Keratinocyte (primary cell): ENCODE data around the gene FEZF2. TPM values are rescaled to one million over a fixed set of nuclear protein-coding genes. Genes with fewer than 3 reads are reported as not detected.

ENCODE experiments used
- DNase-seq: peaks from one replicate; pipeline ENCODE4 v3.0.0-alpha.2; 2011; ENCODE audit warnings: low read depth, missing footprints, low spot score
- FAIRE-seq: peaks from 2 replicates; lab custom pipeline; 2011; peaks lifted over from hg19 to GRCh38; lab: Jason Lieb, UNC
- H2AFZ ChIP-seq: 2 replicates; pipeline ENCODE4 v1.6.0; 2012; ENCODE audit warnings: low read length, control low read depth, inconsistent platforms; ENCODE audit not compliant: control insufficient read depth
- H3K27ac ChIP-seq: 2 replicates; pipeline ENCODE4 v1.5.1; 2011; ENCODE audit warnings: low read length; ENCODE audit not compliant: control insufficient read depth, insufficient read depth
- H3K27me3 ChIP-seq: 3 replicates; pipeline ENCODE4 v1.6.0; 2011; ENCODE audit warnings: low read length; ENCODE audit not compliant: control insufficient read depth, insufficient read depth; ENCODE audit errors: extremely low read depth
- H3K36me3 ChIP-seq, 2 experiments: 2 replicates in 1 of 2; 3 replicates in 1 of 2; pipeline ENCODE4 v1.5.1; 2011; ENCODE audit warnings: low read length in 2 of 2, mild to moderate bottlenecking in 1 of 2; ENCODE audit not compliant: control insufficient read depth in 2 of 2, insufficient read depth in 2 of 2; ENCODE audit errors: extremely low read depth in 1 of 2
- H3K4me1 ChIP-seq: 3 replicates; pipeline ENCODE4 v1.5.1; 2011; ENCODE audit warnings: low read length; ENCODE audit not compliant: control insufficient read depth, insufficient read depth; ENCODE audit errors: extremely low read depth
- H3K4me2 ChIP-seq: 3 replicates; pipeline ENCODE4 v1.6.0; 2011; ENCODE audit warnings: low read depth, low read length; ENCODE audit not compliant: control insufficient read depth, insufficient read depth; ENCODE audit errors: extremely low read depth
- H3K4me3 ChIP-seq, 3 experiments: fragments of 200-600 bp in 1 of 3; sonication (generic) in 1 of 3; 2 replicates in 2 of 3; 3 replicates in 1 of 3; pipeline ENCODE4 v1.5.1; 2011 to 2016; ENCODE audit warnings: low read length in 3 of 3, mild to moderate bottlenecking in 3 of 3, control low read depth in 2 of 3, inconsistent platforms in 1 of 3, low read depth in 1 of 3, mixed read lengths in 1 of 3, mixed run types in 1 of 3, moderate library complexity in 1 of 3; ENCODE audit not compliant: control insufficient read depth in 2 of 3, insufficient read depth in 2 of 3; ENCODE audit errors: extremely low read depth in 1 of 3
- H3K79me2 ChIP-seq: 2 replicates; pipeline ENCODE4 v1.6.0; 2012; ENCODE audit warnings: low read length; ENCODE audit not compliant: control insufficient read depth, insufficient read depth
- H3K9ac ChIP-seq: 3 replicates; pipeline ENCODE4 v1.6.0; 2011; ENCODE audit warnings: low read length; ENCODE audit not compliant: control insufficient read depth, insufficient read depth; ENCODE audit errors: extremely low read depth
- H3K9me1 ChIP-seq: 3 replicates; pipeline ENCODE4 v1.6.0; 2011; ENCODE audit warnings: low read length; ENCODE audit not compliant: control insufficient read depth, insufficient read depth; ENCODE audit errors: extremely low read depth
- H3K9me3 ChIP-seq: 2 replicates; pipeline ENCODE4 v1.5.1; 2012; ENCODE audit warnings: low read depth, low read length; ENCODE audit not compliant: control insufficient read depth
- H4K20me1 ChIP-seq: 3 replicates; pipeline ENCODE4 v1.6.0; 2011; ENCODE audit warnings: low read length; ENCODE audit not compliant: control insufficient read depth, insufficient read depth; ENCODE audit errors: extremely low read depth
- CTCF ChIP-seq, 3 experiments: IDR thresholded peaks in 1 of 3; conservative IDR thresholded peaks in 1 of 3; optimal IDR thresholded peaks in 1 of 3; 2 replicates in 2 of 3; 3 replicates in 1 of 3; pipeline versions ENCODE3 to v1.5.1; 2011; ENCODE audit warnings: low read length in 3 of 3, mild to moderate bottlenecking in 3 of 3, moderate library complexity in 2 of 3, control low read depth in 1 of 3, inconsistent platforms in 1 of 3; ENCODE audit not compliant: insufficient read depth in 2 of 3; ENCODE audit errors: extremely low read depth in 1 of 3
- EZH2 ChIP-seq: IDR thresholded peaks from one replicate; pipeline ENCODE4 v1.6.1; 2012; ENCODE audit warnings: inconsistent platforms, mild to moderate bottlenecking, low read length, moderate library complexity
- dilution Hi-C: fragments of 300-500 bp; cut with MboI; formaldehyde crosslinking; loops from one replicate; pipeline ENCODE4 v1.7.0; 2020; ENCODE audit warnings: low sequenced_read_pairs; ENCODE audit not compliant: extremely low pct_ligation_motif_present
- polyA plus RNA-seq, 5 experiments: library from polyadenylated mRNA; depleted of rRNA in 3 of 5; stranded (reverse) in 3 of 5; stranded (forward) in 1 of 5; unstranded in 1 of 5; fragments of >200 nt; gene quantifications; 1 replicate in 1 of 5; 2 replicates in 3 of 5; 3 replicates in 1 of 5; pipeline versions ENCODE4 v1.2.1 to v1.2.3, GENCODE V29; 2011 to 2012; ENCODE audit warnings: missing spikeins in 2 of 5, low read depth in 1 of 5, low replicate concordance in 1 of 5

FEZF2 gene
- polyA plus RNA-seq, 1 donor (not counting 4 experiments of a cell fraction or from before 2014, with no cell fraction given) = not detected

DNA sequence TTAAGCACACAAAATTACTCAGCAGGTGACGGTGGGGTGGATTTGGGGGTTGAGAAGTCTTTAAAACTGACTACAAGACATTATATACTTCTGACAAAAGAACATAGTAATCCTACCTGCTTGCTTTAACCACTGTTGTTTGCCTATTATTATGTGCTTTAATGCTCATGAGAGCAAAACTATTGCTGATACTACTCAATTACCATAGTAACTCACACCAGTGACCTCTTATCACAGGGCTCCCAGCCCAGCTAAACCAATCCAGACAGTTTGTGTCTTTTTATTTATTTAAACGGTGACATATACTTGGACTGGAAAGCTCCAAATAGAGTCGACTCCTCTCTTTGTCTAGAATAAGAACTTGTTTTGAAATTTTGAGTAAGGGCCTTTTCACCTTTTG lies 42.8 kb upstream of the FEZF2 start:
- no peaks in the 10 kb centered on the region for H3K9me1 ChIP-seq
- H3K36me3 ChIP-seq = no peaks in the 10 kb centered on the region
- no peak overlapping the region for H3K27ac ChIP-seq
- H3K4me1 ChIP-seq = no peaks in the 10 kb centered on the region
- no peaks in the 10 kb centered on the region for H4K20me1 ChIP-seq
- H3K4me3 ChIP-seq = no peak overlapping the region
- H3K79me2 ChIP-seq = no peaks in the 10 kb centered on the region
- H3K9me3 ChIP-seq = no peaks in the 10 kb centered on the region
- peaks cover 14% of the 10 kb centered on the region for H3K27me3 ChIP-seq
- FAIRE-seq (no peak), DNase-seq (no peak)
- dilution Hi-C loops = no loop called here
- no peak for TF ChIP-seq EZH2
- no peak for TF ChIP-seq CTCF (optimal IDR thresholded peaks at IDR 0.05 in 1 of 3, IDR thresholded peaks at IDR 0.05 in 1 of 3, conservative IDR thresholded peaks at IDR 0.05 in 1 of 3; ENCODE audit: extremely low read depth in 1 of 3, insufficient read depth in 2 of 3, low read length in 3 of 3)
- no peak overlapping the region for H3K4me2 ChIP-seq
- H3K9ac ChIP-seq = no peak overlapping the region
- H2AFZ ChIP-seq = no peak overlapping the region

DNA sequence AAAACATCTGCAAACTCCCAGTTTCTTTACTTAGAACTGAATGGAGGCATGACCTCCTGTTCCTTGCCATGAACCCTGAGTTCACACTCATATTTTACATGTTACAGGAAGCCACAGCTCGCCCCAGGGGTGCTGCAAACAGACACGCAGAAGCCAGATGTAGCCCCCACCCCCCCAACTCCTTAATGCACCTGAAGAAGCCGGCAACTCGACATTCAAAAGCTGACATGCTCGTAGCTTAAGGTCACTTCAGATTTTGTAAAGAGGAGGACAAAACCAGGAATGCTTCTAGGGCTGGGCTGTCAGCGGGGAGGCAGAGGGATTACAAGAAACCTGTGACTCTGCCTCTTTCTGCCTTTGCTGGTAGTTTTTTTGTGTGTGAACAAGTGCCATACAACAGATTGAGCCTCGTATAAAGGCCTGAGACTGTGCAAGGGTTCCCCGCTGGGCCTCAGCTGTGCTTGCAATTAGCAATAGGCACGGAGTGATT lies 42.0 kb upstream of the FEZF2 start:
- no peak overlapping the region for H3K4me2 ChIP-seq
- no peak overlapping the region for H3K9ac ChIP-seq
- no peaks in the 10 kb centered on the region for H3K36me3 ChIP-seq
- no peak for DNase-seq
- H4K20me1 ChIP-seq = no peaks in the 10 kb centered on the region
- no peak overlapping the region for H3K27ac ChIP-seq
- H3K27me3 ChIP-seq = peaks cover 13% of the 10 kb centered on the region
- FAIRE-seq = no peak
- H3K9me1 ChIP-seq = no peaks in the 10 kb centered on the region
- H3K79me2 ChIP-seq = no peaks in the 10 kb centered on the region
- H3K4me1 ChIP-seq = no peaks in the 10 kb centered on the region
- TF ChIP-seq CTCF (optimal IDR thresholded peaks at IDR 0.05 in 1 of 3, IDR thresholded peaks at IDR 0.05 in 1 of 3, conservative IDR thresholded peaks at IDR 0.05 in 1 of 3; ENCODE audit: extremely low read depth in 1 of 3, insufficient read depth in 2 of 3, low read length in 3 of 3) = no peak
- TF ChIP-seq EZH2 = no peak
- H3K9me3 ChIP-seq = no peaks in the 10 kb centered on the region
- no peak overlapping the region for H2AFZ ChIP-seq
- dilution Hi-C loops = no loop called here
- H3K4me3 ChIP-seq = no peak overlapping the region
